ENCODE results near the gene PPP2CA. TPM values are rescaled to one million over a fixed set of nuclear protein-coding genes. Genes with fewer than 3 reads are reported as not detected.

The PPP2CA gene
- total and polyA plus RNA-seq, 2 experiments from 2014 or later = 184 to 223 TPM

GRCh38 chr5:134209477-134210245 lies 16.2 kb downstream of the PPP2CA start:
- in situ Hi-C loops (cut with MboI) = no loop called here
- DNase-seq = no peak
- peaks cover 6% of the 10 kb centered on the region; the same call in 1 of the 2 replicates for H3K36me3 ChIP-seq (ENCODE audit: low read depth)
- no peaks in the 10 kb centered on the region for H3K9me3 ChIP-seq (ENCODE audit: low read depth)
- H3K9ac ChIP-seq = no peak overlapping the region
- H3K27ac ChIP-seq = no peak overlapping the region
- peaks cover 100% of the 10 kb centered on the region for H3K79me2 ChIP-seq (ENCODE audit: insufficient read depth)
- no peaks in the 10 kb centered on the region for H3K9me2 ChIP-seq (ENCODE audit: insufficient read depth)
- no peak overlapping the region for H2AFZ ChIP-seq
- H3K27me3 ChIP-seq (replicated peaks; ENCODE audit: insufficient read depth) = no peaks in the 10 kb centered on the region
- H3K4me2 ChIP-seq (ENCODE audit: unreplicated experiment) = no peak overlapping the region
- WGBS, 2 experiments (ENCODE audit: low coverage in 1 of 2, low lambda C conversion rate in 2 of 2, missing lambda C conversion rate in 2 of 2) = 70 to 73% methylated on average over 14 of the region's 14 CpGs
- no peak for TF ChIP-seq EZH2phosphoT487 (IDR thresholded peaks at IDR 0.05; ENCODE audit: insufficient read depth, low read depth)
- TF ChIP-seq EZH2 (IDR thresholded peaks at IDR 0.05; ENCODE audit: insufficient read depth, poor library complexity, severe bottlenecking) = no peak
- H3F3A ChIP-seq (ENCODE audit: insufficient read depth) = peaks cover 4% of the 10 kb centered on the region
- no peak overlapping the region for H3K4me3 ChIP-seq
- peaks cover 19% of the 10 kb centered on the region for H3K4me1 ChIP-seq (ENCODE audit: insufficient read depth)
- peaks cover 74% of the 10 kb centered on the region for H4K20me1 ChIP-seq (ENCODE audit: insufficient read depth)

GRCh38 chr5:134207696-134208095 lies 18.2 kb downstream of the PPP2CA start:
- H4K20me1 ChIP-seq (ENCODE audit: insufficient read depth) = peaks cover 55% of the 10 kb centered on the region

GRCh38 chr5:134206627-134207160 lies 19.2 kb downstream of the PPP2CA start:
- peaks cover 47% of the 10 kb centered on the region for H4K20me1 ChIP-seq (ENCODE audit: insufficient read depth)
- H3K9me2 ChIP-seq (ENCODE audit: insufficient read depth) = no peaks in the 10 kb centered on the region
- H3K27ac ChIP-seq = no peak overlapping the region
- no peaks in the 10 kb centered on the region for H3K9me3 ChIP-seq (ENCODE audit: low read depth)
- H3K4me2 ChIP-seq (ENCODE audit: unreplicated experiment) = no peak overlapping the region
- DNase-seq = no peak
- no peaks in the 10 kb centered on the region for H3K27me3 ChIP-seq (replicated peaks; ENCODE audit: insufficient read depth)
- peaks cover 100% of the 10 kb centered on the region for H3K79me2 ChIP-seq (ENCODE audit: insufficient read depth)
- peaks cover 4% of the 10 kb centered on the region for H3F3A ChIP-seq (ENCODE audit: insufficient read depth)
- H3K4me3 ChIP-seq = no peak overlapping the region
- no peak for TF ChIP-seq EZH2 (IDR thresholded peaks at IDR 0.05; ENCODE audit: insufficient read depth, poor library complexity, severe bottlenecking)
- no peak for TF ChIP-seq EZH2phosphoT487 (IDR thresholded peaks at IDR 0.05; ENCODE audit: insufficient read depth, low read depth)
- H3K9ac ChIP-seq = no peak overlapping the region
- peaks cover 14% of the 10 kb centered on the region for H3K4me1 ChIP-seq (ENCODE audit: insufficient read depth)
- H2AFZ ChIP-seq = no peak overlapping the region
- in situ Hi-C loops (cut with MboI) = no loop called here
- 88 to 89% methylated on average over 7 of the region's 7 CpGs for WGBS, 2 experiments (ENCODE audit: low coverage in 1 of 2, low lambda C conversion rate in 2 of 2, missing lambda C conversion rate in 2 of 2)
- peaks cover 29% of the 10 kb centered on the region; the same call in 1 of the 2 replicates for H3K36me3 ChIP-seq (ENCODE audit: low read depth)

More at GRCh38 chr5:134207696-134208095, 18.2 kb downstream of the PPP2CA start:
- Histone ChIP-seq H3K4me2 (ENCODE audit: unreplicated experiment) (no peak overlapping the region), H2AFZ (no peak overlapping the region), H3K9me3 (ENCODE audit: low read depth) (no peaks in the 10 kb centered on the region), H3K4me3 (no peak overlapping the region), H3K79me2 (ENCODE audit: insufficient read depth) (peaks cover 100% of the 10 kb centered on the region), H3K9me2 (ENCODE audit: insufficient read depth) (no peaks in the 10 kb centered on the region), H3K27me3 (replicated peaks; ENCODE audit: insufficient read depth) (no peaks in the 10 kb centered on the region), H3K27ac (no peak overlapping the region), H3F3A (ENCODE audit: insufficient read depth) (peaks cover 4% of the 10 kb centered on the region), H3K4me1 (ENCODE audit: insufficient read depth) (peaks cover 19% of the 10 kb centered on the region), H3K36me3 (ENCODE audit: low read depth) (peaks cover 22% of the 10 kb centered on the region; the same call in 1 of the 2 replicates), H3K9ac (no peak overlapping the region)
- 62 to 82% methylated on average over 1 of the region's 1 CpG for WGBS, 2 experiments (ENCODE audit: low coverage in 1 of 2, low lambda C conversion rate in 2 of 2, missing lambda C conversion rate in 2 of 2)
- no peak for DNase-seq
- in situ Hi-C loops (cut with MboI) = no loop called here
- no peak for TF ChIP-seq EZH2phosphoT487 (IDR thresholded peaks at IDR 0.05; ENCODE audit: insufficient read depth, low read depth)
- TF ChIP-seq EZH2 (IDR thresholded peaks at IDR 0.05; ENCODE audit: insufficient read depth, poor library complexity, severe bottlenecking) = no peak

- H2AFZ ChIP-seq = no peak overlapping the region
- peaks cover 51% of the 10 kb centered on the region for H3K36me3 ChIP-seq (ENCODE audit: low read depth)
- H3K79me2 ChIP-seq (ENCODE audit: insufficient read depth) = peaks cover 100% of the 10 kb centered on the region
- H3F3A ChIP-seq (ENCODE audit: insufficient read depth) = 0 out of 2 replicates have a peak, but pooled peaks cover 3% of the 10 kb centered on the region
- H3K27me3 ChIP-seq (replicated peaks; ENCODE audit: insufficient read depth) = no peaks in the 10 kb centered on the region
- no peak overlapping the region for H3K9ac ChIP-seq
- no peak for TF ChIP-seq EZH2phosphoT487 (IDR thresholded peaks at IDR 0.05; ENCODE audit: insufficient read depth, low read depth)
- no peak for TF ChIP-seq EZH2 (IDR thresholded peaks at IDR 0.05; ENCODE audit: insufficient read depth, poor library complexity, severe bottlenecking)
- H3K9me3 ChIP-seq (ENCODE audit: low read depth) = no peaks in the 10 kb centered on the region
- WGBS, 2 experiments (ENCODE audit: low coverage in 1 of 2, low lambda C conversion rate in 2 of 2, missing lambda C conversion rate in 2 of 2) = 97 to 99% methylated on average over 4 of the region's 4 CpGs
- H3K4me1 ChIP-seq (ENCODE audit: insufficient read depth) = no peaks in the 10 kb centered on the region
- peaks cover 33% of the 10 kb centered on the region for H4K20me1 ChIP-seq (ENCODE audit: insufficient read depth)
- H3K27ac ChIP-seq = no peak overlapping the region
- in situ Hi-C loops (cut with MboI) = no loop called here
- no peaks in the 10 kb centered on the region for H3K9me2 ChIP-seq (ENCODE audit: insufficient read depth)
- no peak for DNase-seq
- H3K4me3 ChIP-seq = no peak overlapping the region
- H3K4me2 ChIP-seq (ENCODE audit: unreplicated experiment) = no peak overlapping the region
These were observed 21.3 kb downstream of the PPP2CA start for GRCh38 chr5:134204575-134204974.

Data from GM23248 (cell line).